ENCODE measurements around the gene PCSK4.
"Not testable (repeated sequence)": the region's sequence is repeated elsewhere in the genome, so short reads cannot be mapped to it uniquely, and the experiment has no call there.

PCSK4 gene

DNA sequence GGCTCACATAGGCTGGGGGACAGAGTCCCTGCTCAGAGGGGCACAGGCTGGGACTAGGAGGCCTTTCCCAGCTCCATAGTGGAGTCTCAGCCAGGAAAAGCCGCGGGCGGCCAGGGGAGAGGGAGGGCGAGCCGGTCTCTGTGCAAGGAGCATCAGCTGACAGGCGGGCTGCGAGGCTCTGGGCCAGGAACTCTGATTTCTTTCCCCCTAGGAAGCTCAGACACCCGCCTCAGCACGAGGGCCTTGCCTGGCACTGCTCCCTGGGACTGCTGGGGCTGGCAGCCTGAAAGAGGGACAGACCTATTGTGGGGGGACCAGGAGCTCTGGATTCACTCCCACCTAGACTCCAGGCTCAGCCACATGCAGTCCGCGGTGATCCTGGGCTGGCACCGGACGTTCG is 31.5 kb upstream of the PCSK4 start:
- no peak for DNase-seq

DNA sequence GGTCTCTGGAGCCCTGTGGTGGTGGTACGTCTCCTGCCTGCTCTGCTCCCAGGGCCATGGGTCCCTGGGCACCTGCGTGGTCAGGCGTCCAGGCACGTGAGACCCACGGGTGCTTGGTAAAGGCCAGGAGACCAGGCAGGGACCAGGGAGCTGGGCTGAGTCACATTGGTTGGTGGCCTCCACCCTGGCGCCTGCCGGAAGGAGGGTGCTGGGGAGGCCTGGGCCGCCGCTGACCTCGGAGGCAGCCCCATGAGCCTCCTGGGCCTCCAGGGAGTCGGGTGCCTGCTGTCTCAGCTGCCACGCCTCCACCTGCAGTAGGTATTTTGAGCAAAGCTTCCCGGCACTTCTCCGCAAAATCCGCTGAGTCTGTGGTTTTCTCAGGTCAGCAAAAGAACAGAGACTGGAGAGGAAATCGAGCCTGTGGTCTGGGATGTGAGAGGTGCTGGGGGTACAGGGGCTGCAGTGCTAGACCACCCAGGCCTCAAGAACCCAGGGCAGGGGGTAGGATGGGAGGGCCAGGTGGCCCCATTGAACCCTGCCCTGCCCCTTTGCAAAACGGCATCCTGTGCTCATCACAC is 30.1 kb upstream of the PCSK4 start:
- DNase-seq, result no peak

DNA sequence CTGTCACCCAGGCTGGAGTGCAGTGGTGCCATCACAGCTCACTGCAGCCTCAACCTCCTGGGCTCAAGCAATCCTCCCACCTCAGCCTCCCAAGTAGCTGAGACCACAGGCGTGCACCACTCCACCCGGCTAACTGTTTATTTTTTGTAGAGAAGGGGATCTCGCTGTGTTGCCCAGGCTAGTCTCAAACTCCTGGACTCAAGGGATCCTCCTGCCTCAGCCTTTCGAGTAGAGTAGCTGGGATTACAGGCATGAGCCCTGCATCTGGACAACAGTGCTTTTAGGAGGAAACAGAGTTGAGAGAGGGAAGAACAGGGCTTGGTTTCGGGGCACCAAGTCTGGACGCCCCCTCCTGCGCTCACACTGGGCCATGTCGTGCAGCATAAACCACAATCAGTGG is 29.7 kb upstream of the PCSK4 start:
- DNase-seq, result not testable (repeated sequence)

DNA sequence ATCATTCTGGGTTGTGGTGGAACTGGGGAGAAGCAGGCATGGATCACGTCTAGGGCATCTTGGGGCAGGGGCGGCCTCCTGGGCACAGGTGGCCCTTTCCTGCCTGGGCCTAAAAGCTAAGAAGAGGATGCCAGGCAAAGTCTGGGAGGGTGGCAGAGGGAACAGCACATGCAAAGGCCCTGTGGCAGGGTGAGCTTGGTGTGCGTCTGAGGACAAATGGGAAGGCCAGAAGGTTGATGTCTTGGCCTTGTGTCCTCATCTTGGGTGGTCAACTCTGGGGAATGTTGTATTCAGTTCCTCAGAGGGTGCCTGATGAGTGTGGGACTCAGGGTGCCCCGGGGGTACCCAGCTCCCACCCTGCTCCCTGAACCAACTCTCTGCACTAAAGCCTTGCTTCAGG is 28.3 kb upstream of the PCSK4 start:
- DNase-seq, result no peak

DNA sequence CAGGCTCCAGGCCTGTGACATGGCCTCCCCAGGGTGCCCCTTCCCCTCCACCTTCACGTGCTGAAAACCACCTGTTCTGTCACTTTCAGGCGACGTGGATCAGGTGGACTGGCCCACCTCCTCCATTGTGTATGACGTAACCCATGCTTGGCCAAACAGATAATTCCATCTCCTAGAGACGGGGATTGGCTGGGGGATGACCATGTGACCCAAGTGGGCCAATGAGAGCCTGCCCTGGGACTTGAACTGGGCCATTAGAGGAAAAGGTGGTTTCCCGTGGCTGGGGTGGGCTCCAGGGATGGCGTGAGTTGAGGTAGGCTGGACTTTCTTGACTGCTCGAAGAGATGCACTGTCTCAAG is 26.2 kb upstream of the PCSK4 start:
- DNase-seq, result no peak

DNA sequence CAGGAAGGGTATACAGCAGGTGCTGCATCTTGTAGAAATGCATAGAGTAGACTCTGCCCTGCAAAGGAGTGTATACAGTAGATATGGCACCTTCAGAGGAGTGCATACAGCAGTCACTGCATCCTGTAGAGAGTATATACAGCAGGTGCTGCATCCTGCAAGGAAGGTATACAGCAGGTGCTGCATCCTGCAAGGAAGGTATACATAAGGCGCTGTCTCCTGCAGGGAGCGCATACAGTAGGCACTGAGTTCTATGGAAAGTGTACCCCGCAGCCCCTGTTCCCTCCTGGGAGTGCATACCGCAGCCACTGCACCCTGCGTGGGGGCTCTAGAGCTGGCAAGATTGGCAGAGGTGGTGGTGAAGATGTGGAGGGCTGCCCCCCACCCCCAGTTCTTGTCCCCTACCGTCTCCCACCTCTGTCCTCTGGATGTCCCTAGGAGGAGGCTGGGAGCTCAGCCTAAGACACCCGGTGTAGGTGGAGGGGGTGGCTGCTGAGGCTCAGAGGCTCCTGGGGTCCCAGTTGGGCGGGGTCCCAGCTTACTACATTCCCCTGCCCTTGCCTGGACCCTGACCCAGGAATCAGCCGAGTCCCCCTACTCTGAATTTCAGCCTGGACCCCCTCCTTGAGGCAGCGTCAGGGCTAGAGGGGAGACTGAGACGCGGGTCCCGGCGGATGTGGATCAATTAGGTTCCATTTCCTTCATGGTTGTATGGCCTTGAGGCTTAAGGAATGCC is 25.0 kb upstream of the PCSK4 start:
- no peak for DNase-seq

DNA sequence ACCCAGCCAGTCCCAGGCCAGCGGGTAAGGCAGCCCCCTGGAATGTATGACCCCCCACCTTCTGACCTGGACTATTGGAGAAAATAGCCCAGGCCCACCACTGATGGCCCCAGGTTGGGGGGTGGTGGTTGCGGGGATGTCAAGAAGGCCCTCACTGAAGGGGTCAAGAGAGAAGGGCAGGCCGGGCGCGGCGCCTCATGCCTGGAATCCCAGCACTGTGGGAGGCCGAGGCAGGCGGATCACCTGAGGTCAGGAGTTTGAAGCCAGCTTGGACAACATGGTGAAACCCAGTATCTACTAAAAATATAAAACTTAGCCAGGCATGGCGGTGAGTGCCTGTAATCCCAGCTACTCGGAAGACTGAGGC is 24.1 kb upstream of the PCSK4 start:
- DNase-seq, result no peak

DNA sequence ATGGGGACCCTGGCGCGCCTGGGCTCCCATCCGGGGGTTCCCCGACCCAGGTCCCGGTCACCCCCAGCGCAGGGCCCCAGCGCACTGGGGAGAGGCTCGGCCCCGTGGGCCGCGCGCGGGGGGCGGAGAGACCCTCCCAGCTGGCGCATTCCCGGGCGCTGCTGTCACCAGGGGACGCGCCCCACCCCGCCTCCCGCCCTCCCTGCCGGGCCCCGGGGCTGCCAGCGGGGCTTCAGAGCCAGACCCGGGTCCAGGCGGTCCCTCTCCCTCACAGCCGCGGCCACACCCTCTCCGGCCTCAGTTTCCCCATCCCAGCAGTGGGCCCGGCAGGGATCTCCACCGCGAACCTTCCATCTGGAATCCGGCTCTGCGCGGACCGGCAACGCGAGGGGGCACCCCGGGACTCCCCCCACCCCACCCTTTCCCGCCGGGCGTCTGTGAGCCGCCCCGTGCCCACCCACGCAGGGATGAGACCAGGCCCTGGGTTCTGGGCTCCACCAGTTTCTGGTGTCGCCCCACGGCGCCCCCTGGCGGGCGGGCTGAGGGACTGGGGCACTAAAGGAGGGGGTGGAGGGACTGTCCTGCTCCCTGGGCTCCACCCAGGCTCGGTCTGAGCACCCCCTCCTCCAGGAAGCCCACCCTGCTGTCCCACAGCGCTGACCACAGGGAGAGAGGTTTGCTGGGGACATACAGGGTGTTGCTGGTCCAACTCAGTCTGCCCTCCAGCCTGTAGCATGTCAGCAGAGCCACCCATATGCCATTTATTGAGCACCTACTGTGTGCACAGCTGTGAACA is 23.5 kb upstream of the PCSK4 start:
- DNase-seq, result peak; percentile 76

DNA sequence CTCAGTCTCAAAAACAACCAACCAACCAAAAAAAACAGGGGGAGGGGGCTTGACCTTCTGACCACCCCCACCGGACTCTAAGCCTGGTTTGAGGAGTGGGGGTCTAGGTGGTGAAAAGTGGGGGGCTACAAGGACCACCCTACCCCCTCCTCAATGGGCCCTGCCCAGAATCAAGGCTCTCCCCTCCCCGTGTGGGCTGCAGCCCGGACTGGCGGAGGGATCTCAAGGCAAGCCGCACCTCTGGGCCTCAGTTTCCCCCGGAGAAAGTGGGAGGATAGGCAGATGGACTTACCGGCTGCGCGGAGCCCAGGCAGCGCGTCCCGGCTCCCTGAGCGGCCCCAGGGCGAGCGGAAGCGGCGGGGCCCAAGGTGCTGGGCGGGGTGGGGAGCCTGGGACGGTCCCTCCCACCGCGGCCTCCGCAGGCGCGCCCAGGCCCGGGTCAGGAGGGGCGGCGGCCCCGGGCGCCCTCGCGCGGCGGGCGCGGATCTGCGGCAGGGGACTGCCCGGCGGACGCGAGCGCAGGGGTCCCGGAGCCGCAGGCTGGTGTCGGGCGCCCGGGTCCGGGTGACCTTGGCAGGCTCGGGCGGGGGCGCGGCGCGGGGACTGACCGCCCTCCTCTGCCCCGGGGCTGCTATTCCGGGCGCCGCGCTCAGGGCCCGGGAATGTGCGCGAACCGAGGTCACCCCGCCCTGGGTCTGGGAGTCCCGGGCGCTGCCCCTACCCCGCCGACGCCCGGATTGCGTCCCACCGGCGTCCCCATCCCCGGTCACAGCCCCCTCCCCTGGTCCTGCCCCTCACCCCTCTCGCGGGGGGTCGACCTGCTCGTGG is 22.7 kb upstream of the PCSK4 start, which contains the start of gene ADAMTSL5:
Gene ADAMTSL5, minus strand, starts transcription at position 349 of the 828 bp plus-strand sequence. CDS start 2,076 bp downstream, outside the sequence.
- peak; percentile 79 for DNase-seq

DNA sequence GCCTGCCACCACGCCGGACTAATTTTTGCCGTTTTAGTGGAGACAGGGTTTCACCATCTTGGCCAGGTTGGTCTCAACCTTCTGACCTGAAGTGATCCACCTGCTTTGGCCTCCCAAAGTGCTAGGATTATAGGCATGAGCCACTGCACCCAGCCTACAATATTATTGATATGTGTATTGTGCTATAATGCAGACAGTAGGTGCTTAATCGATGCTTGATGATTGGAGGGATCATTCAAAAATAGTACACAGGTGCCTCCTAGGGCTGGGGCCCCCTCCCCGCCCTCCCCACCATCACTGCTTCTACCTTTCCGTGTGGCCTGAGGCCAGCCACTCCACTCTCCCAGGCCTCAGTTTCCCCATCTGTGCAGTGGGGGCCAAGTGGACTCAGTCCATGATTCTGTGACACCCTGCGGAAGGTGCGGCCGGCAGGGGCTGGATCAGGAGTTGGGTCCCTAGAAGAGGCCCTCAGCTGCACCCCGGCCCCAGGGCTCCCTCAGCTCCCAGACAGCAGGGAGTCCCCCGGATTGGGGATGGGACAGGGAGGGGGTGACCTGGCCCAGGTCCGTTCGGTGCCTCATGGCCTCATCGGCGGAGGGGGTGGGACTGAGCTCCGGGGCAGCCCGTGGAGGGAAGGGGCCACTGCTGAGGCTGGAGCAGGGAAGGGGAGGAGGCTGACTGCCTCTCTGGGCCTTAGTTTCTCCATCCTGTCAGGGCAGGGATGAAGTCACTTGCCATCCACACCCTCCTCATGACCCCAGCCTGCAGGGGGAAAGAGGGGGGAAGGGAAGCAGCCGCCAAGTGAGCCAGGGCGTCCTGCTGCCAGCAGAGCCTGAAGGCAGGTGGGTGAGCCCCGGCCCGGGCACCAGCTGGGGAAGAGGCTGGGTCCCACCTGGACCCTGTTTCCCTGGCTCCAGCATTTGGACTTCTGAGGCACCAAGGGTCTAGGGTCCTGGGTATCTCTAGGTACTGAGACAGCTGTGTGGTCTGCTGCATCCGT is 21.5 kb upstream of the PCSK4 start:
- no peak for DNase-seq

DNA sequence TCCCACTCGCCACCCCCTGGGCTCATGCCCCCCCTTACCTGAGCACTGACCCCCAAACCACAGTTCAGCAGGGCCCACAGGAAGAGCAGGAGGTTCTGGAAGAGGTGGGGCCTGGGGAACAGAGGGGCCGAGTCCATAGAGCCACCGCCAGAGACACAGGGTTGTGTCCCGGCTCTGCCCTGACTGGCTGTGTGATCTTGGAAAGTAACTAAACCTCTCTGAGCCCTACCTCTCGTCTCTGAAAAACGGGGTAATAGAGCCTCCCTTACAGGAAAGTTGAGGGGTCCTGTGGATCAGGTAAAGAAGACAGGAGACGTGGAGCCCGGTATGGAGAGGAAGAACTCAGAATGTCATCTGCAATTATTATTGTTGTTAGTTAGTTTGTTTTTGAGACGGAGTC is 20.7 kb upstream of the PCSK4 start:
- DNase-seq, result no peak

DNA sequence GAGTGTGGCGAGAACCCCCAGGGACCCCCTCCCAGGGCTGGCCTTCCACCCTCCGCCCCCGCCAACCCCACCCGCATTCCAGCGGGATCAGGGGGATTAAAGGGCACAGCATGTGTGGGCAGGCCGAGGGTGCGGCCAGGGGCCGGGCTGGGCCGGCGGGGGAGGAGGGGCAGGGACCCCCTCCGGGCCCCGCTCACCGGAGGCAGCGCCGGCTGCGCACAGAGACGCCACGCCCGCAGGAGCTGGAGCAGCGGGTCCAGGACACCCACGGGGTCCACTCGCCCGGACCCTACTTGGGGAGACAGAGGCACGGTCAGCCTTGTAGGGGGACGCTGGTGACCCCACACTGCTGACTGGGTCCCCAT is 20.3 kb upstream of the PCSK4 start:
- DNase-seq, result no peak

DNA sequence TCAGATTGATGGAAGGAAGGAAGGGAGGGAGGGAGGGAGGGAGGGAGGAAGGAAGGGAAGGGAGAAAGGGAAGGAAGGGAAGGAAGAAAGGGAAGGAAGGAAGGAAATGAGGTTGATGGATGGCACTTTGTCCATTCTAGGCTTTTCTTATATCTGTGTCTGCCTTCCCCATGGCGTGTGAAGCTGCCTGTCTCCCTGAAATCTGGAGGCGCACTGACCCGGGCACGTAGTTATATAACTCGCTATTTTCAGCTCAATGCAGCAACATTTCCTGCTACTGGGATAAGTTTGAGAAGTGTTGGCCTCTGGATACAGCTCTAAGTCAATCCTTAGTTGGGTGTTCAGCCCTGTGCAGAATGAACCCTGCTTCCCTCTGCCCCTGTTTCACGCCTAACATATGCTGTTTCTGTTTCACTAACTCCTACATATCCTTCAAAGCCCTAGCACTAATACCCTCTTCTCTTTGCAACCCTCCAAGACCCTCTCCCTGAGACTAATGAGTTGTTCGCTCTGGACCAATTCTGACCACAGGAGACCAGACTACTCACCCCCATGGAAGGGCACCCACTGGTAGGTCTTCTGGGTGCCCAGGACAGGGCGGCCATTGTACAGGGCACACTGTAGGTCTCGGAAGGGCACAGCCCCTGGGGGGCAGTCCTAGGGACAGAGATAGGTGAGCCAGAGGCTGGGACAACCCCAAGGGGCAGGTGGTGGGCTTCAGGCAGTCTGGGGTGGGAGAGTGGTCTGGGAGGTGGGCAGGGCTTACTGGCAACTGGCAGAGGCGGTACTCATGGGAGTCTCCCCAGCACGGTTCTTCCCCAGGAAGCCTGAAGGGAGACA is 19.7 kb upstream of the PCSK4 start:
- DNase-seq, result no peak

DNA sequence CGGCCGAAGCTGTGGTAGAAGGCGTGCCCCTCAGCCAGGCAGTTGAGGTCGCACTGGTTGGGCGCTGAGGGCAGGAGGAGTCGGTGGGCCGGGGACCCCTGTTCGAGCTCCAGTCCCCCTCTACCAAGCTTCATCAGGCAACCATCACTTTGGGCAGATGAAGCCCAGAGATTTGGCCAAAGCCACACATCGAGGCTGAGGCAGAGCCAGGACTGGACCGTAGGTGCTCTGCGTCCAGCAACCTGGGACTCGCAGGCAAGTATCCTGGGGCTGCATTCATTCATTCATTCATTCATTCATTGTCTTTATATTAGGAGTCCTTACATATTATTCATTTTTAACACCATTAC is 18.3 kb upstream of the PCSK4 start:
- no peak for DNase-seq

DNA sequence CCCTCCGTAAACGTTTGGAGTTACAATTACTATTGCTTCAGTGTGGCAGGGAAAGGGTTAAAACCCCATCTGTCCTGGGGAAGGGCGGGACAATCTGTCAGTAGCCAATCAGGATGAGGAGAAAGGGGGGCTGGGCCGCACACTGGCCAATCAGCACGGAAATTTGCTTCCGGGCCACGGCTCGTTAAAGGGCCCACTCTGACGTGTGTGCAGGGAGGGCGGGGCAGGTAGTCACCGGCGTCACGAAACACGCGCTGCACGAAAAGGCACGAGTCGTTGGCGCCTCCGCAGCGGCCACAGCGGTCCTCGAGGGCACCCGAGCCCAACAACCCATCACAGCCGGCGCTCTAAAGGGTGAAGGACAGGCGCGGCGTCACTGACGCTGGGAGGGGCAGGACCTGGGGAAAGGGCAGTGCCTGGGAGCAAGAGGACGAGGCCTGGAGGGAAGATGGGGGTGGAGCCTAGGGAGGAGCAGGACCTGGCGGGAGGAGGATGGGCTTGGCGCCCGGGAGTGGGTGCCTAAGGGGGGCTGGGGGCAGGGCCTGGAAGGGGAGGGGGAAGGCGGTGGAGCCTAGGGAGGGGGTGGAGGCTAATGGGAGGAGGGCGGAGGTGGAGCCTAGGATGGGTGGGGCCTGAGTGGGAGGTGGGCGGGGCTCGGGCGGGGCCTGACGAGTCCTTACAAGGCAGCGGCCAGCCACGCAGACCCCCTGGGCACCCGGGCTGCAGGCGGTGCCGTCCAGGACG is 17.8 kb upstream of the PCSK4 start:
- DNase-seq, result peak; percentile 94

DNA sequence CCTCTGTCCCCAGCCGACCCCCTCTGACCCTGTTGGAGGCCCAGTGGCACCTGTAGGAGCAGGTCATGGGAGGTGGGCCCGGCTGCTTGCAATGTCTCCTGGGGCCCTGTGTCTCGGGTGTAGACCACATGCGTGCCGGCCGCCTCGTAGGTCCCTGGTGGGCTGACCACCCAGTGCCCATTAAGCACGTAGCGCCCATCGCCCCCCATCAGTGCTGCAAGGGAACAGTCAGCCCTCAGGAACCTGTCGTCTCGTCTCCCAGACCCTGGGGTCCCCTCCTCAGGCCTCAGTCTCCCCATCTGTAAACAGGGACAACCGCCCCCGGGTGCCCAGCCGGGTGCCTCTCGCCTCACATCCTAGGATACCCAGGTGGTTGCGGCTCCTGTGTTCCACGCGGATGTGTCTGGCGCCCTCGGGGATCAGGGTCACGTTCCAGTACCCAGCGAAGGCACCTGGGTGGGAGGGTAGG is 17.1 kb upstream of the PCSK4 start:
- no peak for DNase-seq

DNA sequence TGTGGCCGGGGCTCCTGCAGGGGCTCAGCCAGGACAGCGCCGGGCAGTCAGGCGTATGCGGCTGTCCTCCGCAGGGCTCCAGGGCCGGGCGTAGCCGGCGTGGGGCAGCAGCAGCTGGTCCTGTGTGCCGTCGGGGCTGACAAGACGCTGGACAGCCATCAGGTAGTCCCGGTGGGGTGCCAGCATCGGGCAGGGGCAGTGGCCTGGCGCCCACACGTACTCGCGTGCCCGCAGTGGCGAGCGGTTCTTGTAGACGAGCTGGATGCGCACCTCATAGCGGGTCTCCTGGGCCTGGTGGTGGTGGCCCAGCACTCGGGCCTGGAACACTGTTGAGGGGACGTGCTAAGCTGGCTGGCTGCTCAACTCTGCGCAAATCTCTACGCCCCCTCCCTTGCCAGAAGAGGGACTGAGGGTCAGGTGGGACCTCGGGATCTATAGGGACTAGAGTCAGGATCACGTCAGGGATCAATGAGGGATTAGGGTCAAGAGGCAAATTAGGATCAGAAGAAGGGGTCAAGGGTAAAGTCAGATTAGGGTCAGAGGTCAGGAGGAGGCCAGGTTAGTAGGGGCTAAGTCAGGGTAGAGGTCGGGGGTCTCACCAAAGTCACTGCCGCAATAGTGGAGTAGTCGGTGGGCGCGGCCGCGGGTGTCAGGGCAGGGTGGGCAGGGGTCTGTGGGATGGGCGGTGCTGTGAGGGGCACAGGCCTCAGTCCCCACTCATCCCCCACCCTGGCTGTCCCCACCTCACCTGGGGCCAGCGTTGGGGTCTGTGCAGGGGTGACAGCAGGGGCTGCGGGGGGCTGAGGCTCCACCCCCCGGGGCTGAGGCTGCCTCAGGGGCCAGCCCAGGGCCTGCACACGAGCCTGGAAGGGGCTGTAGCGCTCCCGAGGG is 16.1 kb upstream of the PCSK4 start:
- no peak for DNase-seq

DNA sequence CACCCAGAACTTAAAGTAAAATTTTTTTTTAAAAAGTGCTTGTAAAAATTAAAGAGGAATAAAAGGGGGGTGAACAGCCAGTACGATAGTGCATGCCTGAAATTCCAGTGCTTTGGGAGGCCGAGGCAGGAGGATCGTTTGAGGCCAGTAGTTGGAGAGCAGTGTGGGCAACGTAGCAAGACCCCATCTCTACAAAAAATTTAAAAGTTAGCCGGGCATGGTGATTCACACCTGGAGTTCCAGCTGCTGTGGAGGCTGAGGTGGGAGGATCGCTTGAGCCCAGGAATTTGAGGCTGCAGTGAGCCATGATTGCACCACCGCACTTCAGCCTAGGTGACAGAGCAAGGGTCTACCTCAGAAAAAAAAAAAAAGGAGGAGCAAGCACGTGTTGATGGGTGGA is 14.9 kb upstream of the PCSK4 start:
- DNase-seq, result no peak

All from CD4-positive, alpha-beta T cell treated with Interleukin-6 for 4 hours (primary cell).